HG03460 (cell line): ENCODE measurements around the gene BRCA2.

ENCODE experiments used
- ATAC-seq: cut with Tn5 transposase; IDR thresholded peaks from one replicate; pipeline ENCODE4 v1.9.1; 2021; ENCODE audit not compliant: unreplicated experiment

The BRCA2 gene, protein sequence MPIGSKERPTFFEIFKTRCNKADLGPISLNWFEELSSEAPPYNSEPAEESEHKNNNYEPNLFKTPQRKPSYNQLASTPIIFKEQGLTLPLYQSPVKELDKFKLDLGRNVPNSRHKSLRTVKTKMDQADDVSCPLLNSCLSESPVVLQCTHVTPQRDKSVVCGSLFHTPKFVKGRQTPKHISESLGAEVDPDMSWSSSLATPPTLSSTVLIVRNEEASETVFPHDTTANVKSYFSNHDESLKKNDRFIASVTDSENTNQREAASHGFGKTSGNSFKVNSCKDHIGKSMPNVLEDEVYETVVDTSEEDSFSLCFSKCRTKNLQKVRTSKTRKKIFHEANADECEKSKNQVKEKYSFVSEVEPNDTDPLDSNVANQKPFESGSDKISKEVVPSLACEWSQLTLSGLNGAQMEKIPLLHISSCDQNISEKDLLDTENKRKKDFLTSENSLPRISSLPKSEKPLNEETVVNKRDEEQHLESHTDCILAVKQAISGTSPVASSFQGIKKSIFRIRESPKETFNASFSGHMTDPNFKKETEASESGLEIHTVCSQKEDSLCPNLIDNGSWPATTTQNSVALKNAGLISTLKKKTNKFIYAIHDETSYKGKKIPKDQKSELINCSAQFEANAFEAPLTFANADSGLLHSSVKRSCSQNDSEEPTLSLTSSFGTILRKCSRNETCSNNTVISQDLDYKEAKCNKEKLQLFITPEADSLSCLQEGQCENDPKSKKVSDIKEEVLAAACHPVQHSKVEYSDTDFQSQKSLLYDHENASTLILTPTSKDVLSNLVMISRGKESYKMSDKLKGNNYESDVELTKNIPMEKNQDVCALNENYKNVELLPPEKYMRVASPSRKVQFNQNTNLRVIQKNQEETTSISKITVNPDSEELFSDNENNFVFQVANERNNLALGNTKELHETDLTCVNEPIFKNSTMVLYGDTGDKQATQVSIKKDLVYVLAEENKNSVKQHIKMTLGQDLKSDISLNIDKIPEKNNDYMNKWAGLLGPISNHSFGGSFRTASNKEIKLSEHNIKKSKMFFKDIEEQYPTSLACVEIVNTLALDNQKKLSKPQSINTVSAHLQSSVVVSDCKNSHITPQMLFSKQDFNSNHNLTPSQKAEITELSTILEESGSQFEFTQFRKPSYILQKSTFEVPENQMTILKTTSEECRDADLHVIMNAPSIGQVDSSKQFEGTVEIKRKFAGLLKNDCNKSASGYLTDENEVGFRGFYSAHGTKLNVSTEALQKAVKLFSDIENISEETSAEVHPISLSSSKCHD (N-terminal part only)

DNA sequence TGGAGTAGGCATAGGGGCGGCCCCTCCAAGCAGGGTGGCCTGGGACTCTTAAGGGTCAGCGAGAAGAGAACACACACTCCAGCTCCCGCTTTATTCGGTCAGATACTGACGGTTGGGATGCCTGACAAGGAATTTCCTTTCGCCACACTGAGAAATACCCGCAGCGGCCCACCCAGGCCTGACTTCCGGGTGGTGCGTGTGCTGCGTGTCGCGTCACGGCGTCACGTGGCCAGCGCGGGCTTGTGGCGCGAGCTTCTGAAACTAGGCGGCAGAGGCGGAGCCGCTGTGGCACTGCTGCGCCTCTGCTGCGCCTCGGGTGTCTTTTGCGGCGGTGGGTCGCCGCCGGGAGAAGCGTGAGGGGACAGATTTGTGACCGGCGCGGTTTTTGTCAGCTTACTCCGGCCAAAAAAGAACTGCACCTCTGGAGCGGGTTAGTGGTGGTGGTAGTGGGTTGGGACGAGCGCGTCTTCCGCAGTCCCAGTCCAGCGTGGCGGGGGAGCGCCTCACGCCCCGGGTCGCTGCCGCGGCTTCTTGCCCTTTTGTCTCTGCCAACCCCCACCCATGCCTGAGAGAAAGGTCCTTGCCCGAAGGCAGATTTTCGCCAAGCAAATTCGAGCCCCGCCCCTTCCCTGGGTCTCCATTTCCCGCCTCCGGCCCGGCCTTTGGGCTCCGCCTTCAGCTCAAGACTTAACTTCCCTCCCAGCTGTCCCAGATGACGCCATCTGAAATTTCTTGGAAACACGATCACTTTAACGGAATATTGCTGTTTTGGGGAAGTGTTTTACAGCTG, at the start of gene BRCA2, which contains the start of gene ZAR1L:
TSS of gene BRCA2 (plus strand) at position 271 of the 790 bp plus-strand sequence. CDS start 953 bp downstream, outside the sequence.
TSS of gene ZAR1L (minus strand) at position 126 of the 790 bp plus-strand sequence. CDS start 3,438 bp downstream, outside the sequence.
- peak; percentile 92 for ATAC-seq

DNA sequence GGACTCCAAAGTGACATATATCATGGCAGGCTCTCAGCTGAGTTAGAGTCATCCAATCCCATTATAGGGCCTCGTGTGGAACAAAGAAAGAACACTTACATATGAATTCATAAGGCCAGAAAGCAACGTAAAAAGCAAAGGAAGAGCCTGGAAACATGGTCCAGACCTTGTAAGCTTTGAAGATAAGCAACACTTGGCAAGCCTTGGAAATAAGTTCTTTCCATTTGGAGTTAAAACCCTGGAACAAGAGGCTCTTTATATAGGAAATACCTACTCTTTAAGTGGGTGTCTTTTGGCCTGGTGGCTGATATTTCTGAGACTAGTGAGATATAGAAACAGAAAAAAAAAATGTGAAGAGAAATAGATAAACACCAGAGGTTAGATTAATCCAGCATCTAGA, 49.6 kb upstream of the BRCA2 start:
- ATAC-seq, result no peak

DNA sequence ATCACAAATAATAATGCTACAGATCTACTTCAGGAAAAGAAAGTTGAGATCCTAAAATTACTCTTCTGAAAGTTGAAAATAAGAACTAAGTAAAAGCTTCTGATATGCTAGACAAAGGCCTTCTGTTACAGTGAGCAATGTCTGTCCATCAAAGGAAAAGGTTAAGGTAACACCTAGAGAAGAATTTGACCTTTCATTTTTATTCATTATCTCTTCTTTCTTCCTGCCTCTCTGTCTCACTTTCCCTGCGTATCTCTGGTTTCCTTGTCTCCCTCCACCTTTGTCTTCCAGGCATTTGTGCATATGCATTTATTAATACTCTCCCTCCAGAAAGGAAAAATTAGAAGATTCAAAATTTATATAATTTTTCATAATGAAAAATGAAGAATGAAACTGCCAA, 49.2 kb upstream of the BRCA2 start:
- no peak for ATAC-seq

DNA sequence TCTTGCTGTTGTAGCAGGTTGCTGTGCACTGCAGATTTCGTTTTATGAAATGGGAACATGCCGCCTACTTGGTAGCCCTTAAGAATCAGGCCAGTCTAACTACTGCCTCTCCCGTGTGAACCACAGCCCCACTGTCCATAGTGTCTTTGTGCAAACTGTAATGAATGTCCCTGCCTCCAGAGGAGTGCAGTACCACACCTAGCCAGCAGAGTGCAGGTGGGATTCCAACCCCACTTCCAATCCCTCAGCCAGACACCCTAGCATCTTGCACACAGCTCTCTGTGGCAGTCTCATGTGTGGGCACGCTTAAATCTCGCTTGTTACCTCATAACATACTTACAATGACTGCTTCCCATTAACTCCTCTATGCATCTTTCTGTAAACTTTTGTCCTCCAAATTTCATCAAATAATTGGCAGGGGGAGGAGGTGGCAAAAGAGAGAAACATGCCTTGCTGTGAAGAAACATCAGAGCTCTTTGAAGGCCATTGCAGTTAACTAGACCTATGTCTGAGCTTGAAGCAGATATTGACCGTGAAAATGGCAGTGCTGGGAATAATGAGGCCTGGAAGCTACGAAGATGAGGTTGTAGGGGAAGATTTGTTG, 47.4 kb upstream of the BRCA2 start:
- ATAC-seq, result peak; percentile 91

DNA sequence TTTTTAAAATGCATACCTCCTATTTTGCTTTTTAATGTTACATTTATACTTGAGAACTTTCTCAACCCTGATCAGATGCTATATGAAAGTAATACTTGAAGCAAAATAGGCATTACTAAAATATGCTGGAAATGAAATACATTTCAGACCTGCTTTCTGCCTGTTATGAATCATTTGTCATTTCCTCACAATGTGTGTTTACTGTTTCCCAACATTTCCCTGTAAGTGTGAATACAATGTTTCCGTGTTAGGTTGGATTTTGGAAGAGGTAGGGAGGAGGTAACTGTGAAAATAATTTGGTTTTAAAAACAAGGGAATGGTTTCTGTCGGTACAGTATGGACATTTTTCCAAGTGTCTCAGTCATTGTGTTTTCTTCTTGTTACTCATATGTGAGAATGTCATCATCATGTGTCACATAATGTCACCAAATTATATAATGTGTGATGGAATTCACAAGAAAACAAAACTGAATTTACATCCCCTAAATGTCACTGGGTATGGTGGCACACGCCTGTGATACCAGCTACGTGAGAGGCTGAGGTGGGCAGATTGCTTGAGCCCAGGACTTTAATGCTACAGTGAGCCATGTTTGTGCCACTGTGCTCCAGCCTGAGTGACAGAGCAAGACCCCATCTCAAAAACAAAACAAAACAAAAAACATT, 43.2 kb upstream of the BRCA2 start:
- no peak for ATAC-seq

DNA sequence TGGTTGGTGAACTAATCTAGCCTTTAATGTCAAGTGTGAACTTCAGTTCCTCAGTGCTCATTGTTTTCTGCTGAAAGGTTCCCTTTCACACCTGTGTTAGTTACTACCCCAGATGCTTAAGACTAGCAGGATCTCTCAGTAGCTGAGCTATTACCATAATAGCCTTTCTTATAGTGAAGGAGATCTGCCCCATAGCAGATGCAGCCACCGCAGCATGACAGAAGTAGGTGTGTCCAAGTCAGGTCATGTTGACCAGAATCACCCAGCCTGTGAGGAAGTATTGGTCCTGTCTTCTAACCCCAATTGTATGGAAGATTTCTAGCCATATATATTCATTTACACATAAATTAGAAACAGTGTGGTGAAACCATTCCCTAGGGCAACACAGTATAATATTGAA, 37.5 kb upstream of the BRCA2 start:
- ATAC-seq, result no peak

DNA sequence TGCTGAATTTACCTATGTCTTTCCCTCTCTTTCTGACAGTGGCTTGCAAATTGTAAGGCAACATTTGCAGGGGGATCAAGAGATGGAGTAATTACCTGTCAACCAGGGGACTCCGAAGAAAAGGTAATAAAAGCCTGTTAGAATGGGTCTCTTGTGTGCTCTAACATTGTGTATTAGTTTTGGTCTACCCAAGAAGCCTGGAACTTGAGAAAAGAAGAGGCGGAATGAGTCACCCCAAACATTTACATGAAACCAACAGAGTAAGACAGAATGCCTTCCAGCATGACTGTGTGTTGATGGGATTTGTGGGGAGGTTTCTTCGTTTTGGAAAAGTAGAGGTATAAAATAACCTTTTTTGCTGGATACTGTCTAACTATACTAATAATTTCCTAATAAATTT, 36.9 kb upstream of the BRCA2 start:
- no peak for ATAC-seq

DNA sequence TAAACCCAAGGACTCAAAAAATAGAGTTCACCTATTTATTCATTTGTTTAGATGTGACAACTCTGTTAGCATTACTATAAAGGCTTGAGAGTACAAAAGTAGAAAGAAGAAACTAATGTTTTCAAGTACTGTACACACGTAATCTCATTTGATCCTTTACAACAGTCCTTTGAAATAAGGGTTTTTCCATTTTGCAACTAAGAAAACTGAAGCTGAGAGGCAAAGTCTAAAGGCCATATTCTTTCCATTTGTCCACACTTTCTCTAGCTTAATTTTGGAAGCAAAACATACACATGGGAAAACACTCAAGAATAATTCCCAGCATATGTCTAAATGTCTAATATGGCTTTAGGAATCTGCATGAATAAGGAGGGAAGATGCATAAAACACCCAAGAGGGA, 34.2 kb upstream of the BRCA2 start:
- ATAC-seq, result no peak

DNA sequence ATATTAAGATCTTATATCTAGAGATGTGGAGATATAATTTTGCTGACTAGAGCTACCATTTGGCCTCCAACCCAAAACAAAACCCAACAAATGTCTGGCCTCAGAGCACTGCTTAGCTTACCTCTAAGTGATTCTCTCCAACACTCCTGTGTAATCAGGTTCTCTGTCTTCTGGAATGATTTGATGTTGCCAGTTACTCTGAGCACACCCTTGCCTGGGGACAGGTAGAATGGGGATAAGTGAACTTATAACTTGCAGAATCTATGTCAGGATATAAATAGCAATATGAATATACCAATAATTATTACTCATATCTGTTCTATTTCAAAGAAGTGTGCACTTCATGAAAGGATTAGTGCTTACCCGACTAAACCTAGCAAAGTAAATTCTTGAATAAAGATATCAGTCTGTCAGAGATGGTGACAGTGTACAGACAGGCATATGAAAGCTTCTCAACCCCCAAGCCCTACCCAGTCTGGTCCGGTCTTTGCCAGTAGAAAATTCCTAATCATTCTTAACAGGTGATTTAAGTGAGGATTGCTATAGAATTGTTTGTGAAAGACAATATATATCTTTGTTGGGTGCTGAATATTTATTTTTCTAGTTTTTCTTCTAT, 33.1 kb upstream of the BRCA2 start:
- no peak for ATAC-seq

DNA sequence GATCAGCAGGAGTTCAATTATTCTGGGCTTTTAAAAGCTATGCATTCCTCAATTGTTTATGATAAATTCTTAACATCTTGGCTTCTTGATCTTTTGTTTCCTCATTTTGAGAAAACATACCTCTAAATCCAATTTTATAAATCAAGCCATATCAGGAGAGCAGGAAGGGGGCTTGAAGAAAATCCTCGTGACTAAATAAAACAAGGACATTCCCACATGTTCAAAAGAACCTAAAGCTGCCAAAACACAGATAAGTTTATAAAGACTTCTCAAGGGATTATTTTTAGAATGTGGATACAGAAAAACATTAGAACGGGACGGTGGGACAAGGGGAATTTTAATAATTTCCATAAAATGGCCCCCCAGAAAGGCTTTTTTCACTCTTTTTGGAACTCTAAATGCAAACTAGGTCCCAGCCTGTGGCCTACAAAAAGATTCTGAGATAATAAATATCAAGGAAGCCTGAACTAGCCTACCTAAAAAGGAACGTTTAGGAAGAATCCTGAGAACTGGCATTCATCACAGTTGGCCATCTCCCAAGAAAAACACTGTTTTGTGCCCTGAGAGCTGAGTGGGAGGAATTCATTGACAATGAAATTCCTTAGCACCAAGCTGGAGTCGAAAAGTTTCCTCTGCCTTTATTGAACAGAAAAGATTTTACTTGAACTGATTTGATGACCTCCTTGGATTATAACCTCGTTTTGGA, 30.2 kb upstream of the BRCA2 start:
- ATAC-seq, result no peak

DNA sequence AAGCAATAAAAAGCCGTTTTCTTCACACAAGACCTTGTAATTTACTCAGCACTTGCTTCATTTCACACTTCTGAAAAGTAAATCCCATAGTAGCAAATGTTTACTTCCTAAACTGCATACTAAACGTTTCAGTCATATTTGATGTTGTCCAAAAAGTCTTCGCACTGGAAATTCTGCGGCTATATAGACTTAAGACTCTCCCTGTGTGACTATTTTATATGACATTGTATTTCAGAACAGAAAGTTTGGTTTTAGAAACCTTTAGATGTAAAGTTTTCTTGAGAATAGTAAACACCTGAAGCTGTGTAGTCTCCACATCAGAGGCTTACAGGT, 29.7 kb upstream of the BRCA2 start:
- no peak for ATAC-seq

DNA sequence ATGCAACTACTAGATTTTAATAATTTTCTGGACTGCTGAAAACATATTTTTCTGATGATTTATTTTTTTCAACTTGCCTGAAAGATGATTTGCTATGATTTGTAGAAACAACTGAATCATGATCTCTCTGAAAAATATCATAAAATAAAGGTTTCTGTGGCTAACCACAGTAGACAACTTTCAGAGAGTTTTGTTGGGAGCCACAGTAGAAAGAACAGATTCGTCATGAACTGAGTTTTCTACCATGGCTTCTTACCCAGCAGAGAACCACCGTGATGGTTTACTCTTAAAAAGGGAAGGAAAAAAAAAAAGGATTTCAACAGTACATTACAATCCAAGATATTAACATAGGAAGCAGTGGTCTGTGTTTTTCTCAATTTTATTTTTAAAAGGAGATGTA, 18.1 kb upstream of the BRCA2 start:
- no peak for ATAC-seq

DNA sequence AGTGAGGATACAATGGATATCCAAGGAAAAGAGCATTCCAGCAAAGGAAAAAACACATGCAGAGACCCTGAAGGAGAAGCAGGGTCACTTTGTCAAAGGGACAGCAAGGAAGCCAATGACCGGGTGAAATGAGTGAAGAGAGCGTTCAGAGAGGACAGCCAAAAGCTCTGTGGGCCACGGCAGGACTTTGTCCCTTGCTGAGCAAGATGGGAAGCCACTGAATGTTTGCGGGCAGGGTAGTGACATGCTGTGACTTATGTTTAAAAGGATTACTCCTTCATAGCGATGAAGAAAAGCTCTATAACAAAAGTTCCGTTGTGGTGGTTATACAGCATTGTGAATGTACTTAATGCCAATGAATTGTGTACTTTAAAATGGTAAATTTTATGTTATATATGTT, 16.6 kb upstream of the BRCA2 start:
- ATAC-seq, result no peak

DNA sequence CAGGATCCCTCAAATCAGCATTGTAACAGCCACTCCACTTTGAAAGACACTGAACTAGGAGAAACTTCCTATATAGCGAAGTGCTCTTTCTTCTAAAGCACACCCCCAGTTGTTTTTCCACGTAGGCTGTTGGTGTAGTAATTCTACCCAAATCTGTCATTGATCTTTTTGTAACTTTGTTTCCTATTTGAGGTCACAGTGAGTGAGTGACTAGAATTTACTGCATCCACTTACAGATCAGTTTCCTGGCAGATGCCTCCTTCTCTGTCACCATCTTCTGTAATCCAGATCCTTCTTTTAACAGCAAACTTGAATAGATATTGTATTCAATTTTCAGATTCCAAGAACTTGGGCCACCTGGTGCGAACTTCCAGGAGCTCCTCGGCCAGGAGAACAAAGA, 15.4 kb upstream of the BRCA2 start:
- ATAC-seq, result no peak

DNA sequence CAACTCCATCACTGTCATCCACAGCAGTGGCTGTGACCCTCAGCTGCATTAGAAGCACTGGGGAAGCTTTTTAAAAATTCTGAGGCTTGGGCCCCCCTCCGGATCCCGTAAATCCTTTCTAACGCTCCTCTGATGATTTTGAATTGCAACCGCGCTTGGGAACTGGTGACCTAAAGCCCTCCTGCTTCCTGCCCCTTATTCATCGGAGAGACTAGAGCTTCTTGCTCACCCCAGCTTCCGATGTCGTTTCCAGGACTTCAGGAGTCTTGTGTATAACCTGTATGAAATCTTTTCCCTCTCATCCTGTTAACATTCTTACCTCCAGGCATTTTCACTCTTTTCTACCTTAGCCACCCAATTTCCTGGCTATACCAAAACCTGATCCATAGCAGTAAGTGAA, 14.9 kb upstream of the BRCA2 start:
- no peak for ATAC-seq

DNA sequence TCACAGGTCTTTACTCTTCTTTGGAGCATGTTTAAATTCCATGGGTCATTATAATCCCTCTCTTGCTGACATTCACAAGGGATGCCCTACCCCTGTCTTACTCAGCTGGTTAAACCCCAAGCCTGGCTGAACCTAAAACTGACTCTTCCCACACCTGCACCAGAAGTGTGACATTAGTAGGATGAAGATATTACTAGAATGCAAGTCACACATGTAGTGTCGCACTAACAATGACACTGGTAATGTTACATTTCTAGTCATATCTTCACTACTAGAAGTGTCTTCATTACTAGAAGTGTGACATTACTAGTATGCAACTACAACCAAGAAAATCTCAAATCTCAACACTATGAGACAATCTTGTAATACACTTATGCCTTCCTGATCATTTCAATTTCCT, 14.4 kb upstream of the BRCA2 start:
- no peak for ATAC-seq

DNA sequence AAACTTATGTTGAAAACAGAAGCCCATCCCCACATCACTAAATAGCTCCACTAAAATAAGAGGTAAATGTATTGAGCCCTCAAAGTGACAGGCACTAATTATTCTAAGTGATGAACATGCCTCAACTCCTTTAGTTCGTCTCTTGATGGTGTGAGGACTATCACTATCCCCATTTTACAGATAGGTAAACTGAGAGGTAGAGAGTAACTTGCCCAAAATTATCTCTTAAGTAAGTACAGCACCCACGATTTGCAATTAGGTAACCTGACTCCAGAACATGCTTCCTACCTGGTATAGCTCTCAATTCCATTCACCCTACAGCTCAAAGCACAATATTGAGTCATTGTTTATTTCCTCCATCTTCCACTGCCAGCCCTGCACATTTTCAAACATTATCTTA, 12.8 kb upstream of the BRCA2 start:
- ATAC-seq, result no peak

DNA sequence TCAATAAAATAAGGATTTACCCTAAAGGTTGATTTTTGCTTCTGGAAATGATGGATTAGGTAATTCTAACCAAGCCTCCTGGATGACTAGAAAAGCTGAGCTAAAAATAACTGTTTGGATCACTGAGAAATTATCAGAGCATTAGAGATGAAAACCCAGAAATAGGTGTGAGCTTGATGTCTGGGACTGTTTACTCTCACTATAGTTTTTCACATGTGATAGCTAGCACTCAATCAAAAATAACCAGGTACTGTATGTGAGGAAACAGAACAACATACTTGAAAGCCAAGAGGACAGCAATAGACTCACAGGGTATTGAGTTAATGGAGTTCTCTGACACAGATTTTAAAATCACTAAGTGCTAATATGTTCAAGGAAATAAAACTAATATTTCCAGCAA, 9.7 kb upstream of the BRCA2 start:
- no peak for ATAC-seq
